Measurements from ENCODE around the gene GGT7.

DNA sequence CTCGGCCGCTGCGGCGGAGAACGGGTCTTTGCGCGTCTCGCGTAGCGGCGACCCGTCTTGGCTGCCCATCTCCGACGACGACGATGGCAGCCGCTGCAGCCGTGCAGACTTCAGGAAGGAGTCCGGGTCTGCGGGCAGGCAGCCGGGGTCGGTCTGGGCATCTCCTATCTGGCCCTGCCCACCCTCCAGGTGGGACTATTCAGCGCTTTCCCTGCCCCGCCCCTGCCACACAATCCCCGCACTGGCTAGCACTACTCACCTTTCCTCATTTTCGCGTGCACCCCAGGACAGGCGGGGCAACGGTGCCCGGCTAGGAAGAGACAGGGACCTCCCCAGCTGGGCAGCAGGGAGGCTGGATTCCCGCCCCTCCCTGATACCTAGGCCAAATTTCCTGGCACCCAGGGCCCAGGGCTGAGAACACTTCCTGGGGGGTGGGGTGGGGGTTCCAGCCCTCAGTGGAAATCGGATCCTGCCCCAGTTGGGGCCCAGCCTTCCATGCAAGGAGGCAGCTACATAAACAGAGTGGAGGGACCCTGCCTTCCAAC lies 9.2 kb downstream of the GGT7 start:
- TF ChIP-seq CTCF (IDR thresholded peaks at IDR 0.05; ENCODE audit: low read length): no peak
- no peak for TF ChIP-seq EZH2 (IDR thresholded peaks at IDR 0.05; ENCODE audit: borderline replicate concordance, low read length)

Measured in OCI-LY1 (cell line).